ENCODE measurements around the gene FAM13A.
"Not testable (repeated sequence)": the region's sequence is repeated elsewhere in the genome, so short reads cannot be mapped to it uniquely, and the experiment has no call there.

Gene FAM13A

DNA sequence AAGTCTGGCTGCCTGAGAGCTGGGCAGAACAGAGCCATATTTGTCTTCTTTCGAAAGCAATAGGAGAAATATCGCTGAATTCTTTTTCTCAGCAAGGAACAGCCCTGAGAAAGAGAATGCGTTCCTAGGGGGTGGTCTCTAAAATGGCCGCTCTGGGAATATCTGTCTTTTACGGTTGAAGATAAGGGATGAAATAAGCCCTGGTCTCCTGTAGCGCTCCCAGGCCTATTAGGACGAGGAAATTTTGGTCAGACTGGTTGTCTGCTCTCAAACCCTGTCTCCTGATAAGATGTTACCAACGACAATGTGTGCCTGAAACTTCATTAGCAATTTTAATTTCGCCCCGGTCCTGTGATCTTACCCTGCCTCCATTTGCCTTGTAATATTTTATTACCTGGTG is 42.1 kb downstream of the FAM13A start:
- H3K79me2 ChIP-seq (ENCODE audit: control insufficient read depth, insufficient read depth, low read length, unreplicated experiment); H3K27ac ChIP-seq (ENCODE audit: low read depth, low read length); H2AFZ ChIP-seq (ENCODE audit: low read length, unreplicated experiment); H3K27me3 ChIP-seq (ENCODE audit: insufficient read depth, low read length); H3K4me3 ChIP-seq (ENCODE audit: low read depth, low read length): not testable (repeated sequence)
- Histone ChIP-seq H3K36me3 (ENCODE audit: insufficient read depth, low read length) (peaks cover 30% of the 10 kb centered on the region), H3K4me1 (ENCODE audit: control insufficient read depth, insufficient read depth, low read length, unreplicated experiment) (peaks cover 21% of the 10 kb centered on the region)

DNA sequence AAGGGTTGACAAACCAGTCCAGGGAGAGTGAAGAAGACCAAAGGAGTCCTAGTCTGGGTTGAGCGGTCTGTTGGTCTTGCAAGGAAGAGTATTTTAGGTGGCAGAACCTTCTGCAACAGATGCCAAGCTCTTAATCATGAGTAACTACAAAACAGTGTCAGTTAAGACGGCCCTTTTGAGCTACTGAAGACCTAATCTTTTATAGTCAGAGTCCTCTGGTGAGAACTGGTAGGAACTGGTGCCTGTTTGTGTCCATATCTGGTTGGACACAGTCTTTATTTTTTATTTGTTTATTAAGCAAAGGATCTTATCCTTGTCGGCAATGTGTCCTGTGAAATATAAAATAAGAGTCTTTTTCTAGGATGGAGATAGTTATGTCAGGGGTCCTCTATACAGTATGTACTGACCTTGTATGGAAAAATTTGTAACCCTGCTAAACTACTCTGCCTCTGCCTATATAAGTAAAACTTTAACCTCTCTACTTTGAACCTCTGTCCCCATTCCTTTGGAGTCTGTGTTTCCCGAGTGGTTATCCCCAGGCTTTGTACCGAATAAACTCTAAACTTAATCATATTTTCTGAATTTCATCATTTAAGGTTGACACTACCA is 47.1 kb downstream of the FAM13A start:
- 0 out of 2 replicates have a peak, but pooled peaks cover 8% of the 10 kb centered on the region for H3K36me3 ChIP-seq (ENCODE audit: insufficient read depth, low read length)
- no peak overlapping the region for H3K27ac ChIP-seq (ENCODE audit: low read depth, low read length)
- H3K4me1 ChIP-seq (ENCODE audit: control insufficient read depth, insufficient read depth, low read length, unreplicated experiment) = peaks cover 21% of the 10 kb centered on the region

DNA sequence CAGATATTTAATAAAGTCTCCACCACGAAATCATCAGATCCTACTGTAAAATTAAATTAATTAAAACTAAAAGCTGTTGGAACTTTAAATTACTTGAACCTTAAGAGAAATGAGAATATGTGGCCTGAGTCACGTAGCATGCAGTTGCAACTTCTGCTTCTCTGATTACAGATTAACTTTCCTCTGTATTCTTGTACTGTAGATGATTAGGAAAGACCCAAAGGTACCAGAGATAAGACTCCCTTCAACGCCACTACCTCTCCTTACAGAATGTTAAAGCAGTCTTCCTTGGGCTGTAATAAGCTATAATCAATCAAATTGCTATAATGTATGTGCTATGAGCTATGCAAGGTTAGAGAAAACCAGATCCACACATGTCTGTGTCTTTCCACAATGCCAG is 47.9 kb downstream of the FAM13A start:
- peaks cover 21% of the 10 kb centered on the region for H3K4me1 ChIP-seq (ENCODE audit: control insufficient read depth, insufficient read depth, low read length, unreplicated experiment)
- H3K4me3 ChIP-seq (ENCODE audit: low read depth, low read length) = no peak overlapping the region

More for the DNA sequence above, 47.1 kb downstream of the FAM13A start:
- H3K4me3 ChIP-seq (ENCODE audit: low read depth, low read length) = no peak overlapping the region
- H3K79me2 ChIP-seq (ENCODE audit: control insufficient read depth, insufficient read depth, low read length, unreplicated experiment) = no peaks in the 10 kb centered on the region
- no peaks in the 10 kb centered on the region for H3K27me3 ChIP-seq (ENCODE audit: insufficient read depth, low read length)
- H2AFZ ChIP-seq (ENCODE audit: low read length, unreplicated experiment) = no peak overlapping the region

DNA sequence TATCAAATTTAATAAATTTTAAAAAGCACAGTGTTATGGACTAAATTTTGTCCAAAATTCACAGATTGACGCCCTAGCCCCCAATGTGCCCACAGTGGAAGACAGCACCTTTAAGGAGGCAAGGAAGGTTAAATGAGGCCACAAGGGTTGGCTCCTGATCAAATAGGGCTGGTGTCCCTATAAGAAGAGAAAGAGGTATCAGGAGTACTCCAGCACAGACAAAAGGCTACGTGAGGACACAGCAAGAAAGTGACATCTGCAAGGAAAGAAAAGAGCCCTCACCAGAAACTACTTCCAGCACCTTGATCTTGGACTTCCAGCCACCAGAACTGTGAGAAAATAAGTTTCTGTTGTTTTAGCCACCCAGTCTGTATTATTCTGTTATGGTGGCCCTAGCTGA is 48.8 kb downstream of the FAM13A start:
- no peak overlapping the region for H2AFZ ChIP-seq (ENCODE audit: low read length, unreplicated experiment)
- peaks cover 21% of the 10 kb centered on the region for H3K4me1 ChIP-seq (ENCODE audit: control insufficient read depth, insufficient read depth, low read length, unreplicated experiment)
- H3K4me3 ChIP-seq (ENCODE audit: low read depth, low read length) = no peak overlapping the region

More for the DNA sequence above, 47.9 kb downstream of the FAM13A start:
- no peaks in the 10 kb centered on the region for H3K79me2 ChIP-seq (ENCODE audit: control insufficient read depth, insufficient read depth, low read length, unreplicated experiment)
- H2AFZ ChIP-seq (ENCODE audit: low read length, unreplicated experiment) = no peak overlapping the region
- H3K27me3 ChIP-seq (ENCODE audit: insufficient read depth, low read length) = no peaks in the 10 kb centered on the region
- H3K27ac ChIP-seq (ENCODE audit: low read depth, low read length) = no peak overlapping the region
- H3K36me3 ChIP-seq (ENCODE audit: insufficient read depth, low read length) = 0 out of 2 replicates have a peak, but pooled peaks cover 6% of the 10 kb centered on the region

DNA sequence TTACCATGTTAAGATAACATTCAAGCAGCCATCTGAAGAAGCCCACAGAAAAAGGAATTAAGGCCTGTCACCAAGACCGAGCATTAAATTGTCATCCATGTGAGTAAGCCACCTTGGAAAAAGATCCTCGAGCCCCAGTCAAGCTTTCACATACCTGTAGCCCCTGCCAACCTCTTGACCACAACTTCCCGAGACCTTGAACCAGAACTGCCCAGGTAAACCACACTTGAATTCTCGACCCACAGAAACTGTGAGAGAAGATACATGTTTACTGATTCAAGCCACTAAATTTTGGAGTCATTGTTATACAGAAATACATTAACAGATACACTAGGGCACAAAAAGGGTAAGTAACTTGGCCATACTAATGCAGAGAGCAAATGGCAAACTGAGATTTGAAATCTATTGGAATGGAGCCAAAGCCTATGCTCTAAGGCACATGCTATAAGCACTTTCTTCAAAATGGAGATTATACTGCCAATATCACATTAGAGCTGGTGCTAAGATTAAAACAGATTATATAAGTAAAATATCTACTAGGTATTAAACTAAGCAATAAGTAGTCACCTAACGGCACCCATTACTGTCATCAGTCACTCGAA is 49.5 kb downstream of the FAM13A start:
- Histone ChIP-seq H2AFZ (ENCODE audit: low read length, unreplicated experiment) (no peak overlapping the region), H3K27ac (ENCODE audit: low read depth, low read length) (no peak overlapping the region), H3K4me3 (ENCODE audit: low read depth, low read length) (no peak overlapping the region), H3K79me2 (ENCODE audit: control insufficient read depth, insufficient read depth, low read length, unreplicated experiment) (no peaks in the 10 kb centered on the region), H3K27me3 (ENCODE audit: insufficient read depth, low read length) (no peaks in the 10 kb centered on the region), H3K36me3 (ENCODE audit: insufficient read depth, low read length) (no peaks in the 10 kb centered on the region), H3K4me1 (ENCODE audit: control insufficient read depth, insufficient read depth, low read length, unreplicated experiment) (peaks cover 18% of the 10 kb centered on the region)

More for the DNA sequence above, 48.8 kb downstream of the FAM13A start:
- H3K27ac ChIP-seq (ENCODE audit: low read depth, low read length) = no peak overlapping the region
- no peaks in the 10 kb centered on the region for H3K36me3 ChIP-seq (ENCODE audit: insufficient read depth, low read length)
- no peaks in the 10 kb centered on the region for H3K79me2 ChIP-seq (ENCODE audit: control insufficient read depth, insufficient read depth, low read length, unreplicated experiment)
- no peaks in the 10 kb centered on the region for H3K27me3 ChIP-seq (ENCODE audit: insufficient read depth, low read length)

DNA sequence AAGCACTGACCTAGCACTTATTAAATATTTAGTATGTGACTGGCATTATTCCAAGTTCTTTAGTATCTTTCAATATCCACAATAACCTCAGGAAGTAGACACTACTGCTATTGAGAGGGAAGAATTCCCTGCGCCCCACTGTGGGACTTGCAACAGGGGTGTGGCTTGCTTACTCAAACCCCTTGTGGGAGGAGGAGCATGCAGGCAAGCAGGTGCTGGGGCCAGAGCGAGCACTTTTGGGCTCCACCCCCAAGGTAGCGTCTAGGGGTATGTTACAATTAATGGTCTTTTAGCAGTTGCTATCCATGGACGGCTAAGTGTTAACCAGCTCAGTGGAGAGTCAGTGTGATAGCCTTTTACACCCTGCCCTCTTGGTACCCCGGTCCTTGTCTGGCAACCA is 50.7 kb downstream of the FAM13A start:
- Histone ChIP-seq H3K4me1 (ENCODE audit: control insufficient read depth, insufficient read depth, low read length, unreplicated experiment) (peaks cover 8% of the 10 kb centered on the region), H3K4me3 (ENCODE audit: low read depth, low read length) (no peak overlapping the region), H3K36me3 (ENCODE audit: insufficient read depth, low read length) (no peaks in the 10 kb centered on the region), H2AFZ (ENCODE audit: low read length, unreplicated experiment) (no peak overlapping the region), H3K27ac (ENCODE audit: low read depth, low read length) (no peak overlapping the region), H3K27me3 (ENCODE audit: insufficient read depth, low read length) (no peaks in the 10 kb centered on the region), H3K79me2 (ENCODE audit: control insufficient read depth, insufficient read depth, low read length, unreplicated experiment) (no peaks in the 10 kb centered on the region)

DNA sequence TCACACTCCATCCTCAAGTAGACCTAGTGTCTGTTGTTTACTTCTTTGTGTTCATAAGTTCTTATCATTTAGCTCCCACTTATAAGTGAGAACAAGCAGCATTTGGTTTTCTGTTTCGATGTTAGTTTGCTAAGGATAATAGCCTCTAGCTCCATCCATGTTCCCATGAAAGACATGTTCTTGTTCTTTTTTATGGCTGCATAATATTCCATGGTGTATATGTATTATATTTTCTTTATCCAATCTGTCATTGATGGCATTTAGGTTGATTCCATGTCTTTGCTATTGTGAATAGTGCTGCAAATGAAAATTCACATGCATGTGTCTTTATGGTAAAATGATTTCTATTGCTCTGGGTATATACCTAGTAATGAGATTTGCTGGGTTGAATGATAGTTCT is 51.9 kb downstream of the FAM13A start:
- H3K36me3 ChIP-seq (ENCODE audit: insufficient read depth, low read length); H3K27me3 ChIP-seq (ENCODE audit: insufficient read depth, low read length); H3K27ac ChIP-seq (ENCODE audit: low read depth, low read length); H2AFZ ChIP-seq (ENCODE audit: low read length, unreplicated experiment); H3K4me3 ChIP-seq (ENCODE audit: low read depth, low read length); H3K79me2 ChIP-seq (ENCODE audit: control insufficient read depth, insufficient read depth, low read length, unreplicated experiment): not testable (repeated sequence)
- peaks cover 12% of the 10 kb centered on the region for H3K4me1 ChIP-seq (ENCODE audit: control insufficient read depth, insufficient read depth, low read length, unreplicated experiment)

DNA sequence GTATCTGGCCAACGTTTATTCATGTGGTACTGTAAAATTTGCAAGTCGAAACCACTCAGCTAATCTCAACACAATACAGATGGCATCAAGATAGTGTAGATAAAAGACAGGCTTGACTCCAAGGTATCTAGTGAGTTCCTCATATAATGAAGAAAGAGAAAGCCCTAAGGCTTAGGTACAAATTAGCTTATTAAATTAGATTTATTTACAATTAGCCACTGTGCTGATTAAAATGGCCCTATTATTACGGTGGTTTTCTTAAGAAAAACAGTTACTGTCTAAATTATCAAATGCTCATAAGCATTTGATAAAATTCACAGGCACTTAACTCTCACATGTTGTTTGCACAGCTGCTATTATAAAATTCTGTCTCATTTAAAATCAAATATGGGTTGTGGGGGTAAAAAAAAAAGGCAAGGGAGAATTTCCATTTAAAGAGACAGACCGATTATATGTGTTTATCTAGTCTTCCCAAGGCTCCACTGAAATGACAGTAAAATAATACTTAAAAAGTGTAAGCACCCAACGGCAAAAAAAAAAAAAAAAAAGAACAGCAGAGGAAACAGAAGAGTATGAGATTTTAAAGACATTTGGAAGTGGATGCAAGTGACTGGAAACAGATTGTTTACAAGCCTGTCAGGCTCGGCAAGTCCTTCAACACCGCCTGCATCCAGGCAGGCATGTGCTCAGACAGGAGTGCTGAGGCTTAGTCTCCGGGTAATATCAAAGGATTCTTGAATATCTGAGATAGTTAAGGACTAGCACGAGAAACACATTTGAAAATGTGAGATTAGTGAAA is 55.1 kb downstream of the FAM13A start:
- Histone ChIP-seq H3K27ac (ENCODE audit: low read depth, low read length) (no peak overlapping the region; the same call in 1 of the 2 replicates), H3K27me3 (ENCODE audit: insufficient read depth, low read length) (no peaks in the 10 kb centered on the region), H3K4me1 (ENCODE audit: control insufficient read depth, insufficient read depth, low read length, unreplicated experiment) (peaks cover 12% of the 10 kb centered on the region), H3K79me2 (ENCODE audit: control insufficient read depth, insufficient read depth, low read length, unreplicated experiment) (no peaks in the 10 kb centered on the region), H3K4me3 (ENCODE audit: low read depth, low read length) (no peak overlapping the region), H3K36me3 (ENCODE audit: insufficient read depth, low read length) (no peaks in the 10 kb centered on the region), H2AFZ (ENCODE audit: low read length, unreplicated experiment) (no peak overlapping the region)

DNA sequence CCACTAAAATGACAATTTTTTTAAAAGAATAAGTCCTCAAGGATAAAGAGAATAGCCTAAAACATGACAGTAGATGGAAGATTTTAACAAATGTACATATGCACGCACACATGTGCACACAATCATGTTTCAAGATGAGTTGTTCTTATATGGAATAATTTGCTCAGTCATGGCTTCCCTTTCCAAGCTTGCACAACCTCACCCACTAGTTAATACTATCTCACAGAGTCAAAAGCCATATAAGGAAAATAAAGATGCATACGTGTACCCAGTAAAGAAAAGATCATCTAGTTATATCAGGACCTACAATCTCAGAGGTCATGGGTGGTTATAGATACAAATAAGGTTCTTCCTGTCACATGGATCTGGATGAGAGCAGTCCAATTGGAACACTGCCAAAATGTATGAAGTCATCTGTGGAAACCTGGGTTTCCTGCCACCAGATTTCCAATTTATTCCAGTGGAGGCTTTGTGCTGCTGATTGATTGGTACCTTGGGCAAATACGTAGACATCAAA is 56.1 kb downstream of the FAM13A start:
- Histone ChIP-seq H2AFZ (ENCODE audit: low read length, unreplicated experiment) (no peak overlapping the region), H3K4me3 (ENCODE audit: low read depth, low read length) (no peak overlapping the region), H3K79me2 (ENCODE audit: control insufficient read depth, insufficient read depth, low read length, unreplicated experiment) (no peaks in the 10 kb centered on the region), H3K27me3 (ENCODE audit: insufficient read depth, low read length) (no peaks in the 10 kb centered on the region), H3K4me1 (ENCODE audit: control insufficient read depth, insufficient read depth, low read length, unreplicated experiment) (peaks cover 12% of the 10 kb centered on the region), H3K36me3 (ENCODE audit: insufficient read depth, low read length) (no peaks in the 10 kb centered on the region), H3K27ac (ENCODE audit: low read depth, low read length) (no peak overlapping the region; the same call in 1 of the 2 replicates)

DNA sequence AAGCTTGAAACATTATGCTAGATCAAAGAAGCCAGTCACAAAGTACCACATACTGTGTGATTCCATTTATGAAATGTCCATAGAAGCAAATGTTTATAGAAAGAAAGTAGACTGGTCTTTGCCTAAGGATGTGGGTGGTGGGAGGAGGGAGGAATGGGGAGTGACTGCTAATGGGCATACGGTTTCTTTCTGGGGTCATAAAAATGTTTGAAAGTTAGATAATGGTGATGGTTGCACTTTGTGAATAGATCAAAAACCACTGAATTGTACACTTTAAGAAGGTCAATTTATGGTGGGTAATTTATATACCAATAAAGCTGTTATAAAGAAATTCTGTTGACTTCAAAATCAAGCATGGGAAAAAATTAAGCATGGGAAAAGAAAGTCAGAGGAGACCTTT is 56.6 kb downstream of the FAM13A start:
- no peaks in the 10 kb centered on the region for H3K36me3 ChIP-seq (ENCODE audit: insufficient read depth, low read length)
- peaks cover 12% of the 10 kb centered on the region for H3K4me1 ChIP-seq (ENCODE audit: control insufficient read depth, insufficient read depth, low read length, unreplicated experiment)
- H3K79me2 ChIP-seq (ENCODE audit: control insufficient read depth, insufficient read depth, low read length, unreplicated experiment) = no peaks in the 10 kb centered on the region
- no peak overlapping the region for H3K27ac ChIP-seq (ENCODE audit: low read depth, low read length)
- H2AFZ ChIP-seq (ENCODE audit: low read length, unreplicated experiment) = no peak overlapping the region
- no peaks in the 10 kb centered on the region for H3K27me3 ChIP-seq (ENCODE audit: insufficient read depth, low read length)
- H3K4me3 ChIP-seq (ENCODE audit: low read depth, low read length) = no peak overlapping the region

Measured in ACC112 (cell line).